ENCODE measurements around the gene RPS19BP1.
"Not testable (repeated sequence)": the region's sequence is repeated elsewhere in the genome, so short reads cannot be mapped to it uniquely, and the experiment has no call there.

The RPS19BP1 gene

GRCh38 chr22:39528681-39529486, 3.7 kb downstream of the RPS19BP1 start:
- no peaks in the 10 kb centered on the region for H3K9me3 Mint-ChIP-seq
- H3K27me3 Mint-ChIP-seq = no peaks in the 10 kb centered on the region
- CTCF ChIA-PET = interaction anchor here (0.6 to 7.0 kb wide), 23 partner anchors 9 to 512 kb away, joined by 3 to 216 read pairs (median 5); partner anchors contain the start of genes ATF4, MIEF1, RPL3 and TAB1
- H3K4me3 Mint-ChIP-seq = peak overlapping the region; percentile 61
- H3K27ac Mint-ChIP-seq = peak overlapping the region; percentile 88
- DNase-seq = peak; percentile 95
- H3K36me3 Mint-ChIP-seq = peaks cover 61% of the 10 kb centered on the region
- H3K4me1 Mint-ChIP-seq = peaks cover 89% of the 10 kb centered on the region

- Mint-ChIP-seq H3K4me1 (peaks cover 89% of the 10 kb centered on the region), H3K27me3 (no peaks in the 10 kb centered on the region), H3K27ac (peak overlapping the region; percentile 88), H3K4me3 (no peak overlapping the region), H3K9me3 (no peaks in the 10 kb centered on the region), H3K36me3 (peaks cover 65% of the 10 kb centered on the region)
- CTCF ChIA-PET = interaction anchor here (0.8 to 7.0 kb wide), 13 partner anchors 12 to 508 kb away, joined by 3 to 216 read pairs (median 6); partner anchors contain the start of genes MIEF1, RPL3 and TAB1
- DNase-seq = no peak
Measured at GRCh38 chr22:39528080-39528661, 4.4 kb downstream of the RPS19BP1 start.

GRCh38 chr22:39527481-39527961, 5.0 kb downstream of the RPS19BP1 start:
- H3K4me1 Mint-ChIP-seq = peaks cover 91% of the 10 kb centered on the region
- peaks cover 70% of the 10 kb centered on the region for H3K36me3 Mint-ChIP-seq
- no peaks in the 10 kb centered on the region for H3K9me3 Mint-ChIP-seq
- no peaks in the 10 kb centered on the region for H3K27me3 Mint-ChIP-seq
- no peak overlapping the region for H3K4me3 Mint-ChIP-seq
- peak overlapping the region; percentile 81 for H3K27ac Mint-ChIP-seq
- CTCF ChIA-PET = interaction anchor here (1.0 to 7.0 kb wide), 5 partner anchors 11 to 357 kb away, joined by 3 to 216 read pairs (median 17); partner anchors contain the start of gene RPL3
- no peak for DNase-seq

GRCh38 chr22:39526736-39527171, 5.8 kb downstream of the RPS19BP1 start:
- peak; percentile 50 for DNase-seq
- CTCF ChIA-PET = interaction anchor here (0.7 to 7.0 kb wide), 5 partner anchors 32 to 356 kb away, joined by 3 to 216 read pairs (median 4); partner anchors contain the start of gene RPL3
- Mint-ChIP-seq H3K4me3 (no peak overlapping the region), H3K36me3 (peaks cover 73% of the 10 kb centered on the region), H3K27ac (peak overlapping the region; percentile 81), H3K4me1 (peaks cover 93% of the 10 kb centered on the region), H3K27me3 (no peaks in the 10 kb centered on the region), H3K9me3 (no peaks in the 10 kb centered on the region)

- Mint-ChIP-seq H3K9me3 (no peaks in the 10 kb centered on the region), H3K4me1 (peaks cover 84% of the 10 kb centered on the region), H3K27ac (peak overlapping the region; percentile 81), H3K36me3 (peaks cover 75% of the 10 kb centered on the region), H3K27me3 (no peaks in the 10 kb centered on the region), H3K4me3 (no peak overlapping the region)
- DNase-seq = no peak
- CTCF ChIA-PET = interaction anchor here (0.8 to 2.2 kb wide), 3 partner anchors 28 to 33 kb away, joined by 3 to 9 read pairs (median 8); no protein-coding TSS in a partner anchor
Measured at GRCh38 chr22:39525658-39525975, 6.9 kb downstream of the RPS19BP1 start.

- no peak for DNase-seq
- Mint-ChIP-seq H3K27ac (peak overlapping the region; percentile 81), H3K9me3 (no peaks in the 10 kb centered on the region), H3K27me3 (peaks cover 5% of the 10 kb centered on the region), H3K4me1 (peaks cover 78% of the 10 kb centered on the region), H3K36me3 (peaks cover 75% of the 10 kb centered on the region), H3K4me3 (no peak overlapping the region)
- CTCF ChIA-PET = interaction anchor here (0.8 to 2.2 kb wide), 8 partner anchors 10 to 207 kb away, joined by 3 to 9 read pairs (median 4); partner anchors contain the start of gene MIEF1
Measured at GRCh38 chr22:39524753-39525657, 7.5 kb downstream of the RPS19BP1 start.

- H3K27me3 Mint-ChIP-seq = peaks cover 7% of the 10 kb centered on the region
- H3K4me3 Mint-ChIP-seq = no peak overlapping the region
- peak overlapping the region; percentile 71 for H3K27ac Mint-ChIP-seq
- peaks cover 67% of the 10 kb centered on the region for H3K36me3 Mint-ChIP-seq
- H3K4me1 Mint-ChIP-seq = peaks cover 72% of the 10 kb centered on the region
- CTCF ChIA-PET = interaction anchor here (1.1 to 2.2 kb wide), 7 partner anchors 10 to 206 kb away, joined by 3 to 9 read pairs (median 4); partner anchors contain the start of gene MIEF1
- H3K9me3 Mint-ChIP-seq = no peaks in the 10 kb centered on the region
- DNase-seq = no peak
Measured at GRCh38 chr22:39524089-39524752, 8.3 kb downstream of the RPS19BP1 start.

GRCh38 chr22:39522567-39523300, 9.8 kb downstream of the RPS19BP1 start:
- peak overlapping the region; percentile 98 for H3K27ac Mint-ChIP-seq
- peak; percentile 37 for DNase-seq
- H3K9me3 Mint-ChIP-seq = no peaks in the 10 kb centered on the region
- H3K27me3 Mint-ChIP-seq = peaks cover 7% of the 10 kb centered on the region
- CTCF ChIA-PET = interaction anchor here (0.9 to 1.3 kb wide), 3 partner anchors 26 to 518 kb away, joined by 3 to 7 read pairs (median 6); no protein-coding TSS in a partner anchor
- peaks cover 66% of the 10 kb centered on the region for H3K36me3 Mint-ChIP-seq
- H3K4me1 Mint-ChIP-seq = peaks cover 69% of the 10 kb centered on the region
- H3K4me3 Mint-ChIP-seq = peak overlapping the region; percentile 93

- peaks cover 61% of the 10 kb centered on the region for H3K36me3 Mint-ChIP-seq
- H3K9me3 Mint-ChIP-seq, CTCF ChIA-PET, DNase-seq, H3K27me3 Mint-ChIP-seq: not testable (repeated sequence)
- peak overlapping the region; percentile 93 for H3K4me3 Mint-ChIP-seq
- H3K27ac Mint-ChIP-seq = peak overlapping the region; percentile 98
- peaks cover 64% of the 10 kb centered on the region for H3K4me1 Mint-ChIP-seq
Measured at GRCh38 chr22:39522091-39522490, 10.5 kb downstream of the RPS19BP1 start.

GRCh38 chr22:39521106-39521885, 11.3 kb downstream of the RPS19BP1 start:
- Mint-ChIP-seq H3K4me1 (peaks cover 59% of the 10 kb centered on the region), H3K27ac (peak overlapping the region; percentile 98), H3K4me3 (peak overlapping the region; percentile 93), H3K36me3 (peaks cover 60% of the 10 kb centered on the region)
- H3K9me3 Mint-ChIP-seq, H3K27me3 Mint-ChIP-seq, DNase-seq, CTCF ChIA-PET: not testable (repeated sequence)

GRCh38 chr22:39520226-39521105, 12.1 kb downstream of the RPS19BP1 start, which contains the start of gene ATF4:
Gene ATF4 (plus strand): TSS chr22:39520562. CDS start chr22:39521446, 884 bp downstream.
- Mint-ChIP-seq H3K4me1 (peaks cover 59% of the 10 kb centered on the region), H3K27ac (peak within 1 kb of the TSS; percentile 98), H3K36me3 (peaks cover 59% of the 10 kb centered on the region), H3K4me3 (peak within 1 kb of the TSS; percentile 93), H3K27me3 (peaks cover 7% of the 10 kb centered on the region), H3K9me3 (no peaks in the 10 kb centered on the region)
- CTCF ChIA-PET = interaction anchor here (0.6 to 1.2 kb wide), 9 partner anchors 9 to 202 kb away, joined by 3 to 9 read pairs (median 5); partner anchors contain the start of genes MIEF1, RPL3 and TAB1
- DNase-seq = peak; percentile 89
